ENCODE data around the gene DDX50.
A peak's percentile ranks its signal among the peaks of the same experiment; 100 is the strongest.
"Not testable (repeated sequence)": the region's sequence is repeated elsewhere in the genome, so short reads cannot be mapped to it uniquely, and the experiment has no call there.

Gene DDX50

GRCh38 chr10:68902382-68902781 lies 1.3 kb downstream of the DDX50 start:
- no peak for DNase-seq

GRCh38 chr10:68924593-68924992 lies 23.5 kb downstream of the DDX50 start:
- no peak for DNase-seq

GRCh38 chr10:68925489-68925888 lies 24.4 kb downstream of the DDX50 start:
- DNase-seq: no peak

GRCh38 chr10:68929157-68929556 lies 28.0 kb downstream of the DDX50 start:
- not testable (repeated sequence) for DNase-seq

- not testable (repeated sequence) for DNase-seq
Observed at GRCh38 chr10:68929888-68930287, 28.8 kb downstream of the DDX50 start.

GRCh38 chr10:68932860-68933259 lies 31.7 kb downstream of the DDX50 start:
- not testable (repeated sequence) for DNase-seq

GRCh38 chr10:68934994-68935393 lies 33.9 kb downstream of the DDX50 start:
- DNase-seq: no peak

GRCh38 chr10:68938117-68938516 lies 37.0 kb downstream of the DDX50 start:
- no peak for DNase-seq

- DNase-seq: no peak
Observed at GRCh38 chr10:68938884-68939283, 37.8 kb downstream of the DDX50 start.

GRCh38 chr10:68940917-68941316 lies 39.8 kb downstream of the DDX50 start:
- not testable (repeated sequence) for DNase-seq

- no peak for DNase-seq
Observed at GRCh38 chr10:68950598-68950997, 49.5 kb downstream of the DDX50 start.

- DNase-seq: no peak
Observed at GRCh38 chr10:68954904-68955303, 53.8 kb downstream of the DDX50 start.

- peak; percentile 19 for DNase-seq
Observed at GRCh38 chr10:68955355-68955831, 54.3 kb downstream of the DDX50 start.

- DNase-seq: peak; percentile 46
Observed at GRCh38 chr10:68955832-68956532, 54.9 kb downstream of the DDX50 start, which contains the start of gene DDX21. DDX21 (plus strand) TSS chr10:68956170; CDS start chr10:68956226, 56 bp downstream.

GRCh38 chr10:68957284-68957615 lies 56.1 kb downstream of the DDX50 start:
- no peak for DNase-seq

- no peak for DNase-seq
Observed at GRCh38 chr10:68957654-68958053, 56.5 kb downstream of the DDX50 start.

GRCh38 chr10:68959695-68960527 lies 58.8 kb downstream of the DDX50 start:
- no peak for DNase-seq

- no peak for DNase-seq
Observed at GRCh38 chr10:68963151-68963550, 62.0 kb downstream of the DDX50 start.

- DNase-seq: no peak
Observed at GRCh38 chr10:68973975-68974374, 72.9 kb downstream of the DDX50 start.

GRCh38 chr10:68975936-68976473 lies 74.9 kb downstream of the DDX50 start:
- not testable (repeated sequence) for DNase-seq

- DNase-seq: not testable (repeated sequence)
Observed at GRCh38 chr10:68979738-68980137, 78.6 kb downstream of the DDX50 start.

- DNase-seq: no peak
Observed at GRCh38 chr10:68981074-68981473, 80.0 kb downstream of the DDX50 start.

- no peak for DNase-seq
Observed at GRCh38 chr10:68982389-68982788, 81.3 kb downstream of the DDX50 start.

GRCh38 chr10:68987611-68988010 lies 86.5 kb downstream of the DDX50 start:
- DNase-seq: no peak
